ENCODE measurements around the gene DBH. TPM values are rescaled to one million over a fixed set of nuclear protein-coding genes. Genes with fewer than 3 reads are reported as not detected.

DBH gene
- total RNA-seq, 1 experiment from 2014 or later = not detected

GRCh38 chr9:133671371-133671770 lies 35.2 kb downstream of the DBH start:
- no peaks in the 10 kb centered on the region for H3K79me2 ChIP-seq (ENCODE audit: insufficient read depth, low read length)
- ChIA-PET RAD21 (ENCODE audit: low non-redundant PET in 1 of 2, low total read pairs in 2 of 2, uncharacterized antibody in 2 of 2, unreplicated experiment in 2 of 2) (no interaction called here), POLR2A (no interaction called here), CTCF (no interaction called here)
- BruUV-seq (replicated peaks) = no TSS peak
- intact Hi-C loops (cut with micrococcal nuclease) = no loop called here
- DNase-seq (ENCODE audit: low read depth, low spot score) = no peak
- H3K4me3 ChIP-seq (replicated peaks in 1 of 2; ENCODE audit: low read depth in 1 of 2, low read length in 2 of 2) = no peak overlapping the region
- no peaks in the 10 kb centered on the region for H4K20me1 ChIP-seq (ENCODE audit: insufficient read depth)
- H2AFZ ChIP-seq (ENCODE audit: low read depth, low read length, poor library complexity, severe bottlenecking) = no peak overlapping the region
- TF ChIP-seq FOSL1 (IDR thresholded peaks at IDR 0.05; ENCODE audit: low read depth) (no peak), CBX3 (IDR thresholded peaks at IDR 0.05; ENCODE audit: low read depth) (no peak), ELF1 (IDR thresholded peaks at IDR 0.05; ENCODE audit: borderline replicate concordance, low read depth) (no peak), RAD21 (IDR thresholded peaks at IDR 0.05; ENCODE audit: low read depth) (no peak), ZNF274 (IDR thresholded peaks at IDR 0.05; ENCODE audit: low read depth, low read length) (no peak)
- no peak overlapping the region for H3K27ac ChIP-seq (ENCODE audit: low read depth, low read length)
- H3K4me2 ChIP-seq (ENCODE audit: low read length) = no peak overlapping the region
- no peaks in the 10 kb centered on the region for H3K9me2 ChIP-seq (ENCODE audit: insufficient read depth)
- no peaks in the 10 kb centered on the region for H3K36me3 ChIP-seq (ENCODE audit: control insufficient read depth in 1 of 2, insufficient read depth in 2 of 2, low read length in 2 of 2)
- no peak for ATAC-seq
- H3K9ac ChIP-seq (ENCODE audit: low read length) = no peak overlapping the region
- no peaks in the 10 kb centered on the region for H3K9me3 ChIP-seq (ENCODE audit: control insufficient read depth in 1 of 2, insufficient read depth in 1 of 2, low read depth in 1 of 2, low read length in 2 of 2)
- no peaks in the 10 kb centered on the region for H3K4me1 ChIP-seq (ENCODE audit: control insufficient read depth in 1 of 2, insufficient read depth in 2 of 2, low read length in 2 of 2)
- H3K27me3 ChIP-seq (ENCODE audit: insufficient read depth, low read length) = no peaks in the 10 kb centered on the region

DNA sequence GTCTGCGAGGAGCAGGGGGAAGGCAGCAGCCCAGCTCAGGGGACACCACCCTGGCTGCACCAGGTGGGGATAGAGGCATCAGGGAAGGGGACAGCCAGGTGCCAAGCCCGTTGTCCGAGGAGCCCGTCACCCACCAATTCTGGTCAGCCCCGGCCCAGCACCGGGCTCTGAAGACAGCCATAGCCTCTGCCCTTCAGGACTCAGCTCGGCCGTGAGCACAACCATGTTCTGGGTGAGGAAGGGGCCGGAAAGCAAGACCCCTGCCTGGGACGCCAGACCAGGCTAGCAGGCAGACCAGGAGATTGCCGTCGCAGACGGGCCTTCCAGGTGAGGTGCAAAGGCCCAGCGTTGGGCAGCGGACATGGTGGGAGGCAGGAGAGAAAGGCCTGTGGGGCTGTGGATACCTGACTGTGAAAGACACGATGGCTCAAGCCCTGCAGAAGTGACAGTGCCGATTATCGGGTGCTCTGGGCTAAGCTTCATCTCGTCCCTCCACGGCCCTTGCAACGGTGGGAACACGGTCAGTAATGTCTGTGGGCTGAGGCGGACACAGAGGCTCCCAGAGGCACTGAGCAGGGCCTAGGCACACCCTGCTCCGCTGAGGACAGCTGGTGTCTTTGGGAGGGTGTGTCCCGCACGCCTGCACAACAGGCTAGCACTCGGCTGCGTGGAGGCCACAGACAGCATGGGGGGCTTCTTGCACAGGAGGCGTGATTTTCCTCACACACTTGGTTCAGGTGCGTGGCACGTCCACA lies 36.5 kb downstream of the DBH start:
- Histone ChIP-seq H3K4me3 (replicated peaks in 1 of 2; ENCODE audit: low read depth in 1 of 2, low read length in 2 of 2) (no peak overlapping the region), H3K4me1 (ENCODE audit: control insufficient read depth in 1 of 2, insufficient read depth in 2 of 2, low read length in 2 of 2) (no peaks in the 10 kb centered on the region), H3K4me2 (ENCODE audit: low read length) (no peak overlapping the region), H3K27me3 (ENCODE audit: insufficient read depth, low read length) (no peaks in the 10 kb centered on the region), H3K36me3 (ENCODE audit: control insufficient read depth in 1 of 2, insufficient read depth in 2 of 2, low read length in 2 of 2) (no peaks in the 10 kb centered on the region), H4K20me1 (ENCODE audit: insufficient read depth) (no peaks in the 10 kb centered on the region), H3K9me2 (ENCODE audit: insufficient read depth) (no peaks in the 10 kb centered on the region), H3K9me3 (ENCODE audit: control insufficient read depth in 1 of 2, insufficient read depth in 1 of 2, low read depth in 1 of 2, low read length in 2 of 2) (no peaks in the 10 kb centered on the region), H3K9ac (ENCODE audit: low read length) (no peak overlapping the region), H3K79me2 (ENCODE audit: insufficient read depth, low read length) (no peaks in the 10 kb centered on the region), H3K27ac (ENCODE audit: low read depth, low read length) (no peak overlapping the region), H2AFZ (ENCODE audit: low read depth, low read length, poor library complexity, severe bottlenecking) (no peak overlapping the region)
- CTCF ChIA-PET = no interaction called here
- no peak for DNase-seq (ENCODE audit: low read depth, low spot score)
- BruUV-seq (replicated peaks) = no TSS peak
- POLR2A ChIA-PET = no interaction called here
- intact Hi-C loops (cut with micrococcal nuclease) = no loop called here
- ATAC-seq = no peak
- RAD21 ChIA-PET (ENCODE audit: low non-redundant PET in 1 of 2, low total read pairs in 2 of 2, uncharacterized antibody in 2 of 2, unreplicated experiment in 2 of 2) = no interaction called here
- TF ChIP-seq TCF7L2 (IDR thresholded peaks at IDR 0.05; ENCODE audit: borderline replicate concordance, extremely low read depth, insufficient read depth, insufficient read length) (no peak), FOSL1 (IDR thresholded peaks at IDR 0.05; ENCODE audit: low read depth) (no peak), SP1 (IDR thresholded peaks at IDR 0.05; ENCODE audit: low read depth) (no peak), YY1 (IDR thresholded peaks at IDR 0.05; ENCODE audit: extremely low read depth, insufficient replicate concordance, low read depth, low read length) (no peak), ZFX (IDR thresholded peaks at IDR 0.05) (no peak), CEBPB (IDR thresholded peaks at IDR 0.05; ENCODE audit: low read depth) (no peak), SIN3A (IDR thresholded peaks at IDR 0.05; ENCODE audit: low read depth) (no peak), MAX (IDR thresholded peaks at IDR 0.05) (no peak), RAD21 (IDR thresholded peaks at IDR 0.05; ENCODE audit: low read depth) (no peak), CTCF (IDR thresholded peaks at IDR 0.05 in 2 of 3, conservative IDR thresholded peaks at IDR 0.05 in 1 of 3; ENCODE audit: borderline replicate concordance in 1 of 3, insufficient read depth in 1 of 3, low read depth in 2 of 3, low read length in 2 of 3) (no peak), POLR2A (IDR thresholded peaks at IDR 0.05; ENCODE audit: borderline replicate concordance, extremely low read depth, insufficient read depth, insufficient read length) (no peak), EZH2phosphoT487 (IDR thresholded peaks at IDR 0.05; ENCODE audit: borderline replicate concordance) (no peak), JUND (IDR thresholded peaks at IDR 0.05) (no peak), ELF1 (IDR thresholded peaks at IDR 0.05; ENCODE audit: borderline replicate concordance, low read depth) (no peak)
- TF ChIP-seq, protein P1, sequence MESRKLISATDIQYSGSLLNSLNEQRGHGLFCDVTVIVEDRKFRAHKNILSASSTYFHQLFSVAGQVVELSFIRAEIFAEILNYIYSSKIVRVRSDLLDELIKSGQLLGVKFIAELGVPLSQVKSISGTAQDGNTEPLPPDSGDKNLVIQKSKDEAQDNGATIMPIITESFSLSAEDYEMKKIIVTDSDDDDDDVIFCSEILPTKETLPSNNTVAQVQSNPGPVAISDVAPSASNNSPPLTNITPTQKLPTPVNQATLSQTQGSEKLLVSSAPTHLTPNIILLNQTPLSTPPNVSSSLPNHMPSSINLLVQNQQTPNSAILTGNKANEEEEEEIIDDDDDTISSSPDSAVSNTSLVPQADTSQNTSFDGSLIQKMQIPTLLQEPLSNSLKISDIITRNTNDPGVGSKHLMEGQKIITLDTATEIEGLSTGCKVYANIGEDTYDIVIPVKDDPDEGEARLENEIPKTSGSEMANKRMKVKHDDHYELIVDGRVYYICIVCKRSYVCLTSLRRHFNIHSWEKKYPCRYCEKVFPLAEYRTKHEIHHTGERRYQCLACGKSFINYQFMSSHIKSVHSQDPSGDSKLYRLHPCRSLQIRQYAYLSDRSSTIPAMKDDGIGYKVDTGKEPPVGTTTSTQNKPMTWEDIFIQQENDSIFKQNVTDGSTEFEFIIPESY (IDR thresholded peaks at IDR 0.05; ENCODE audit: extremely low read depth, insufficient replicate concordance, low read length) = no peak
